ENCODE results near the gene DLK2.
"Not testable (repeated sequence)": the region's sequence is repeated elsewhere in the genome, so short reads cannot be mapped to it uniquely, and the experiment has no call there.

The DLK2 gene

GRCh38 chr6:43481075-43481474, 25.7 kb upstream of the DLK2 start:
- no peak for DNase-seq

GRCh38 chr6:43478008-43478372, 22.6 kb upstream of the DLK2 start:
- no peak for DNase-seq

GRCh38 chr6:43477235-43478007, 22.1 kb upstream of the DLK2 start, which contains the start of gene TJAP1:
TJAP1 (plus strand) TSS chr6:43477570; CDS start chr6:43499002, 21,432 bp downstream.
- peak; percentile 97 for DNase-seq

- DNase-seq: no peak
Observed at GRCh38 chr6:43476746-43477145, 21.4 kb upstream of the DLK2 start.

GRCh38 chr6:43475516-43475915, 20.2 kb upstream of the DLK2 start:
- no peak for DNase-seq

GRCh38 chr6:43472515-43472914, 17.2 kb upstream of the DLK2 start:
- no peak for DNase-seq

GRCh38 chr6:43471399-43471798, 16.1 kb upstream of the DLK2 start:
- no peak for DNase-seq

GRCh38 chr6:43469947-43470346, 14.6 kb upstream of the DLK2 start:
- no peak for DNase-seq

GRCh38 chr6:43468748-43469681, 13.7 kb upstream of the DLK2 start:
- DNase-seq: no peak

GRCh38 chr6:43468240-43468639, 12.9 kb upstream of the DLK2 start:
- no peak for DNase-seq

GRCh38 chr6:43467752-43468151, 12.4 kb upstream of the DLK2 start:
- DNase-seq: no peak

- not testable (repeated sequence) for DNase-seq
Observed at GRCh38 chr6:43467265-43467664, 11.9 kb upstream of the DLK2 start.

- DNase-seq: no peak
Observed at GRCh38 chr6:43465948-43466347, 10.6 kb upstream of the DLK2 start.

GRCh38 chr6:43464337-43464736, 9.0 kb upstream of the DLK2 start:
- no peak for DNase-seq

- no peak for DNase-seq
Observed at GRCh38 chr6:43461936-43462335, 6.6 kb upstream of the DLK2 start.

- no peak for DNase-seq
Observed at GRCh38 chr6:43460032-43460431, 4.7 kb upstream of the DLK2 start.

- DNase-seq: no peak
Observed at GRCh38 chr6:43459535-43459934, 4.2 kb upstream of the DLK2 start.

- DNase-seq: not testable (repeated sequence)
Observed at GRCh38 chr6:43458154-43458553, 2.8 kb upstream of the DLK2 start.

GRCh38 chr6:43457643-43458042, 2.3 kb upstream of the DLK2 start:
- no peak for DNase-seq

- DNase-seq: peak; percentile 90
Observed at GRCh38 chr6:43454696-43455530, 435 bp downstream of the DLK2 start.

GRCh38 chr6:43454290-43454695, 1.1 kb downstream of the DLK2 start:
- DNase-seq: no peak

GRCh38 chr6:43453831-43454230, 1.5 kb downstream of the DLK2 start:
- DNase-seq: no peak

GRCh38 chr6:43452896-43453295, 2.5 kb downstream of the DLK2 start:
- DNase-seq: no peak

All from right hindlimb (tissue), 1 donor.